PC-3 (cell line): ENCODE results near the gene THEM4. TPM values are rescaled to one million over a fixed set of nuclear protein-coding genes. Genes with fewer than 3 reads are reported as not detected.

Experiments
- ATAC-seq: fragments of 200-7000 bp; cut with Tn5 transposase; 2 replicates; pipeline ENCODE4 v1.9.1; 2020; ENCODE audit warnings: mild to moderate bottlenecking, moderate library complexity
- BruUV-seq: library from RNA; stranded (reverse); fragments of 400-500 nt; replicated peaks from 2 replicates; lab custom pipeline; 2021; lab: Mats Ljungman, UMichigan
- CTCF ChIA-PET: fragments of 300-600 bp; sonication (Branson Sonifier 250); formaldehyde crosslinking; loops from one replicate; lab custom pipeline; 2022; ENCODE audit warnings: antibody characterized with exemption; lab: Charles Lee
- POLR2A ChIA-PET: fragments of 300-600 bp; sonication (Branson Sonifier 250); formaldehyde crosslinking; loops from one replicate; lab custom pipeline; 2022; ENCODE audit warnings: antibody characterized with exemption; ENCODE audit not compliant: unreplicated experiment; lab: Charles Lee
- DNase-seq: peaks from one replicate; pipeline ENCODE4 v3.0.0-alpha.2; 2015
- H2AFZ ChIP-seq: fragments of 300-600 bp; sonication (generic); 2 replicates; pipeline ENCODE4 v1.6.0; 2016; ENCODE audit warnings: antibody characterized with exemption, low read length
- H3F3A ChIP-seq: fragments of 300-600 bp; sonication (generic); one replicate; pipeline ENCODE4 v1.6.0; 2017; ENCODE audit warnings: antibody characterized with exemption, low read length, control low read depth, mild to moderate bottlenecking; ENCODE audit not compliant: unreplicated experiment
- H3K27ac ChIP-seq: fragments of 300-600 bp; sonication (generic); 2 replicates; pipeline ENCODE4 v1.5.1; 2016; ENCODE audit warnings: mild to moderate bottlenecking, low read length
- H3K27me3 ChIP-seq: fragments of 300-600 bp; sonication (generic); 2 replicates; pipeline ENCODE4 v1.6.1; 2016; ENCODE audit warnings: low read length, mixed read lengths
- H3K36me3 ChIP-seq: fragments of 300-600 bp; sonication (generic); 2 replicates; pipeline ENCODE4 v1.6.1; 2016; ENCODE audit warnings: low read depth, mixed run types, low read length, mixed read lengths
- H3K4me1 ChIP-seq: fragments of 300-600 bp; sonication (generic); 2 replicates; pipeline ENCODE4 v1.5.1; 2016; ENCODE audit warnings: low read length; ENCODE audit not compliant: insufficient read depth
- H3K4me2 ChIP-seq: fragments of 300-600 bp; sonication (generic); 2 replicates; pipeline ENCODE4 v1.6.0; 2016; ENCODE audit warnings: low read length
- H3K4me3 ChIP-seq: fragments of 300-600 bp; sonication (generic); 2 replicates; pipeline ENCODE4 v1.5.1; 2016; ENCODE audit warnings: mild to moderate bottlenecking, low read length, mixed read lengths
- H3K79me2 ChIP-seq: fragments of 300-600 bp; sonication (generic); 2 replicates; pipeline ENCODE4 v1.6.1; 2017; ENCODE audit warnings: low read length, mixed read lengths
- H3K9ac ChIP-seq: fragments of 300-600 bp; sonication (generic); 2 replicates; pipeline ENCODE4 v1.6.0; 2016; ENCODE audit warnings: mild to moderate bottlenecking, low read length
- H3K9me2 ChIP-seq: fragments of 300-600 bp; sonication (generic); replicated peaks from 2 replicates; pipeline ENCODE4 v1.6.1; 2016; ENCODE audit warnings: mixed run types, low read length, mixed read lengths
- H3K9me3 ChIP-seq: fragments of 300-600 bp; sonication (generic); 2 replicates; pipeline ENCODE4 v1.6.1; 2016; ENCODE audit warnings: low read length, mixed read lengths
- H4K20me1 ChIP-seq: fragments of 300-600 bp; sonication (generic); 2 replicates; pipeline ENCODE4 v1.6.1; 2016; ENCODE audit warnings: low read length, mixed read lengths
- EZH2 ChIP-seq: fragments of 300-600 bp; sonication (generic); IDR thresholded peaks from one replicate; pipeline ENCODE4 v1.6.1; 2017; ENCODE audit warnings: antibody characterized with exemption, mild to moderate bottlenecking, low read length; ENCODE audit not compliant: unreplicated experiment
- EZH2phosphoT487 ChIP-seq: fragments of 300-600 bp; sonication (generic); IDR thresholded peaks from 2 replicates; pipeline ENCODE4 v1.6.1; 2018; ENCODE audit warnings: mild to moderate bottlenecking, antibody characterized with exemption, low read length, borderline replicate concordance
- intact Hi-C: fragments of 100-400 bp; cut with micrococcal nuclease; formaldehyde crosslinking; loops from 2 replicates; pipeline ENCODE4 v1.9.0; 2023
- total RNA-seq: library from RNA; depleted of rRNA; stranded (reverse); fragments of >200 nt; gene quantifications from 2 replicates; pipeline ENCODE4 v1.2.3, GENCODE V29; 2014
- TF ChIP-seq, protein P1 (sequence below): fragments of 300-600 bp; sonication (generic); conservative IDR thresholded peaks from 2 replicates; pipeline ENCODE4 v1.5.1; 2017; ENCODE audit warnings: antibody characterized with exemption, low read depth, mild to moderate bottlenecking, low read length

THEM4 gene
- total RNA-seq, 1 experiment from 2014 or later, result 18.1 TPM

- Histone ChIP-seq H3K9me3 (no peaks in the 10 kb centered on the region), H4K20me1 (no peaks in the 10 kb centered on the region), H3K4me2 (no peak overlapping the region), H3K79me2 (no peaks in the 10 kb centered on the region), H3K4me3 (no peak overlapping the region), H3K27ac (no peak overlapping the region), H3K27me3 (peaks cover 18% of the 10 kb centered on the region), H3K36me3 (no peaks in the 10 kb centered on the region), H3K9ac (no peak overlapping the region), H3K4me1 (peaks cover 11% of the 10 kb centered on the region), H3F3A (no peaks in the 10 kb centered on the region), H2AFZ (no peak overlapping the region), H3K9me2 (no peaks in the 10 kb centered on the region)
- ATAC-seq (no peak), DNase-seq (no peak)
- ChIA-PET POLR2A (no interaction called here), CTCF (interaction anchor here (0.6 kb wide), 1 partner anchor 356 kb away, joined by 3 read pairs; no protein-coding TSS in a partner anchor)
- TF ChIP-seq EZH2 (no peak), EZH2phosphoT487 (no peak)
- TF ChIP-seq, protein P1, sequence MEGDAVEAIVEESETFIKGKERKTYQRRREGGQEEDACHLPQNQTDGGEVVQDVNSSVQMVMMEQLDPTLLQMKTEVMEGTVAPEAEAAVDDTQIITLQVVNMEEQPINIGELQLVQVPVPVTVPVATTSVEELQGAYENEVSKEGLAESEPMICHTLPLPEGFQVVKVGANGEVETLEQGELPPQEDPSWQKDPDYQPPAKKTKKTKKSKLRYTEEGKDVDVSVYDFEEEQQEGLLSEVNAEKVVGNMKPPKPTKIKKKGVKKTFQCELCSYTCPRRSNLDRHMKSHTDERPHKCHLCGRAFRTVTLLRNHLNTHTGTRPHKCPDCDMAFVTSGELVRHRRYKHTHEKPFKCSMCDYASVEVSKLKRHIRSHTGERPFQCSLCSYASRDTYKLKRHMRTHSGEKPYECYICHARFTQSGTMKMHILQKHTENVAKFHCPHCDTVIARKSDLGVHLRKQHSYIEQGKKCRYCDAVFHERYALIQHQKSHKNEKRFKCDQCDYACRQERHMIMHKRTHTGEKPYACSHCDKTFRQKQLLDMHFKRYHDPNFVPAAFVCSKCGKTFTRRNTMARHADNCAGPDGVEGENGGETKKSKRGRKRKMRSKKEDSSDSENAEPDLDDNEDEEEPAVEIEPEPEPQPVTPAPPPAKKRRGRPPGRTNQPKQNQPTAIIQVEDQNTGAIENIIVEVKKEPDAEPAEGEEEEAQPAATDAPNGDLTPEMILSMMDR, result no peak
- no TSS peak for BruUV-seq
- intact Hi-C loops, result loop anchor here (5.0 kb wide), 1 partner anchor 153 kb away; no protein-coding TSS in a partner anchor
Measured at GRCh38 chr1:151849126-151849525, 60.2 kb downstream of the THEM4 start.

GRCh38 chr1:151847867-151848596 is 61.3 kb downstream of the THEM4 start:
- no peak for DNase-seq
- CTCF ChIA-PET, result interaction anchor here (0.6 kb wide), 1 partner anchor 355 kb away, joined by 3 read pairs; no protein-coding TSS in a partner anchor
- TF ChIP-seq EZH2 (no peak), EZH2phosphoT487 (no peak)
- TF ChIP-seq, protein P1, result no peak
- Histone ChIP-seq H3K4me2 (no peak overlapping the region), H3K79me2 (no peaks in the 10 kb centered on the region), H3K27ac (no peak overlapping the region), H2AFZ (no peak overlapping the region), H3K4me1 (peaks cover 11% of the 10 kb centered on the region), H3K27me3 (peaks cover 16% of the 10 kb centered on the region), H3K9me3 (no peaks in the 10 kb centered on the region), H3K36me3 (no peaks in the 10 kb centered on the region), H3K9me2 (no peaks in the 10 kb centered on the region), H4K20me1 (no peaks in the 10 kb centered on the region), H3K9ac (no peak overlapping the region), H3K4me3 (no peak overlapping the region), H3F3A (no peaks in the 10 kb centered on the region)
- BruUV-seq, result no TSS peak
- POLR2A ChIA-PET, result interaction anchor here (0.6 kb wide), 1 partner anchor 24 kb away, joined by 8 read pairs; no protein-coding TSS in a partner anchor
- no peak for ATAC-seq
- intact Hi-C loops, result loop anchor here (5.0 kb wide), 1 partner anchor 154 kb away; no protein-coding TSS in a partner anchor
